ENCODE results near the gene EMX1. TPM values are rescaled to one million over a fixed set of nuclear protein-coding genes. Genes with fewer than 3 reads are reported as not detected.

Gene EMX1
- total RNA-seq, 4 donors from 2014 or later, result 1.1 to 10.0 (median 3.4) TPM; not detected in 1

DNA sequence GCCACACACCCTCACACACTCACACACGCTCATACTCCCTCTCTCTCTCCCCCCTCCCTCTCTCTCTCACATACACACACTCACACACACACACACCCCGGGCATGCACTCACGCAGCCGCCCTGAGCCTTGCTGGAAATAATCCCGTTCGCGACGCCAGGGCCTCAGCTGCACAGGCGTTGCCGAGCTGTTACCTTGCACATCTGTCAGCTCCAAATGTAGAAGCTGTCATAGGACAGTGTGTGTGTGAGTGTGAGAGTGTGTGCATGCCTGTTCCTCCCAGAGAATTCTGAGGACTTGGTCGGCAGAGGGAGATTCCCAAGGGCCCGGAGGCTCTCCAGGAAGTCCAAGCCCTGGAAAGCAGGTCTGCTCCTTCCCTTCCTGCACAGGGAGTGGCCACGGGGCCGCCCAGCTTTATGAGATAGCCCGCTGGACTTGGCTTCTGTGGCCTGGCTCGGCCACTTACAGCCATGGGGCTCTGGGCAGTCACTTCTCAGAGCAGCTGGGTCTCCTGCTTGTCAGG lies 21.5 kb upstream of the EMX1 start:
- DNase-seq, result peak in 2 of 3 donors; percentile 70 to 77

GRCh38 chr2:72896446-72896845 lies 20.9 kb upstream of the EMX1 start:
- Histone ChIP-seq H3K9me3 (no peaks in the 10 kb centered on the region), H3K27ac (no peak overlapping the region), H3K27me3 (peaks cover 0 to 3% of the 10 kb centered on the region in 2 donors), H3K4me3 (no peak overlapping the region), H3K36me3 (peaks cover 0 to 5% (median 0%) of the 10 kb centered on the region in 3 donors), H3K4me1 (peaks cover 0 to 14% (median 0%) of the 10 kb centered on the region in 4 donors)
- no peak for DNase-seq
- TF ChIP-seq CTCF (IDR thresholded peaks at IDR 0.05) (no peak), POLR2A (IDR thresholded peaks at IDR 0.05) (no peak)

More for the DNA sequence above, 21.5 kb upstream of the EMX1 start:
- no peak for TF ChIP-seq POLR2A (IDR thresholded peaks at IDR 0.05)
- TF ChIP-seq CTCF (IDR thresholded peaks at IDR 0.05), result peak in 2 of 6 experiments; percentile 20 to 35
- no peak overlapping the region for H3K27ac ChIP-seq
- peak overlapping the region in 2 of 4 donors; percentile 23 to 31 for H3K4me3 ChIP-seq
- H3K9me3 ChIP-seq, result no peaks in the 10 kb centered on the region
- peaks cover 0 to 10% (median 0%) of the 10 kb centered on the region in 3 donors for H3K36me3 ChIP-seq
- peaks cover 0 to 3% of the 10 kb centered on the region in 2 donors for H3K27me3 ChIP-seq
- H3K4me1 ChIP-seq, result peaks cover 0 to 14% (median 0%) of the 10 kb centered on the region in 4 donors

DNA sequence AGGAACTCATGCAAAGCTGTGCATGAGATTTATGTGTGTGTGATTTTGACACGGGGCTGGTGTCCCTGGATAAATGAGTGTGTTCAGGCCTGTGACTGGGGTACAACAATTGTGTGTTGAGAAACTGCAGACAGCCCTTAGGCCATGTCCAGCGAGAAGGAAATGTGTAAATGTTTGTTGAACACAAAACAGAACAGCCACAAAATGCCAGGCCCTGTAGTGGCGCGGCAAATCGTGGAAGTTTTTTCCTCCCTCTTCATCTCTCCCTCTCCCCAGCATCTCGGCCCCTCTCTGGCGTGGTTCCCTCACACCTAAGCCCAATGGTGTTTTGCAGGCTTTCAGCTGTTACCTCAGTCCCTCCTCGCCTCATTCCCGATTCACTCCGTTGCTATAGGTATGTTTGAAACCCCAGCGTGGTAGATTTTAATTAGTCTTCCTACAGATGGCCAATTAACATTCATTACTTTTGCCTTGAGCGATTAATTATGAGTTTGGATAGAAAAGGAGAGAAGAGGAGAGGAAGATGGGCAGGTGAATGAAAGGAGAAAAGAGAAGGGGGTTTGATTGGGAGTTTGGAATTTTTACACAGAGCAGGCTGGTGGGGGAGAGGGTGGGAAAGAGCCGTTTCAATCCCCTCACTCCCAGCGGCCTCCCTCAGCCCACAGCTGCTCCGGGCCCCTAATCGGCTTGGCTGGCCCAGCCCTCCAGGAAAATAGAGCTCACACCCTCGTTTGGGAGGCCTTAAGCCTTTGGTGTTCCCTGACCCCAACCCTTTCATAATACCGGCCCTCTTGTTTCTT lies 19.3 kb upstream of the EMX1 start:
- H3K9me3 ChIP-seq, result no peaks in the 10 kb centered on the region
- H3K27me3 ChIP-seq, result peaks cover 0 to 3% of the 10 kb centered on the region in 2 donors
- H3K36me3 ChIP-seq, result no peaks in the 10 kb centered on the region
- no peak for DNase-seq
- peaks cover 0 to 14% (median 0%) of the 10 kb centered on the region in 4 donors for H3K4me1 ChIP-seq
- no peak overlapping the region for H3K27ac ChIP-seq
- H3K4me3 ChIP-seq, result no peak overlapping the region
- TF ChIP-seq POLR2A (IDR thresholded peaks at IDR 0.05) (no peak), CTCF (IDR thresholded peaks at IDR 0.05) (no peak)

- no peak for DNase-seq
- Histone ChIP-seq H3K27me3 (peaks cover 0 to 3% of the 10 kb centered on the region in 2 donors), H3K4me1 (peaks cover 0 to 14% (median 0%) of the 10 kb centered on the region in 4 donors), H3K36me3 (no peaks in the 10 kb centered on the region), H3K4me3 (no peak overlapping the region), H3K9me3 (no peaks in the 10 kb centered on the region), H3K27ac (no peak overlapping the region)
- TF ChIP-seq CTCF (IDR thresholded peaks at IDR 0.05) (no peak), POLR2A (IDR thresholded peaks at IDR 0.05) (no peak)
Observed at GRCh38 chr2:72898585-72898906, 18.8 kb upstream of the EMX1 start.

DNA sequence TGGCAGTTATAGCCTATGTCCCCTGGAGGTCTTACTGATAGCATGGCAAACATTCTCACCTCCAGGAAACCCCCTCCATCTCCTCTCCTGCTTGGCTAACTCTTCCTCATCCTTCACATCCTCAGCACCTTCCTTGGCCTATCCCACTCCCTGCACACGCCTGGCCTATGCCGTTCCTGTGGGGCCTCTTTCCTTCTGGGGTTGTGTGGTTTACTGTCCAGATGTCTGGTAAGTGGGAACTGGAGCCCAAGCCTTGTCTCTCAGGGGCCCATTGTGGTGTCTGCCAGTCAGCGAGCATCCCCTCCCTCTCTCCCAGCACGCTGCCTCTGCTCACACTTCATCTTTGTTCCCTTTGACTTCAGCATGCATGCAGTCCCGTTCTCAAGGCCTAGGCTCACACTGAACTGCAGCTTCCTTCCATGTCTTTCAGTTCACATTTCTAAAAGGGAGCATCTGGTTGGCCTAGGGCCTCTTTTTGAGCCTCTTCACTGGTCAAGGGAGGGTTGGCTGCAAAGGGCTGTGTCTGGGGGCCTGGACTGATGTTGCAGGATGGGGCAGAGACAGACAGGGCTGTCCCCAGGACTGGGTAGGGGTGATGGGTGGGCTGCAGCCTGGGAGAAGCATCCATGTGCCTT lies 17.0 kb upstream of the EMX1 start:
- Histone ChIP-seq H3K27me3 (peaks cover 0 to 5% of the 10 kb centered on the region in 2 donors), H3K9me3 (no peaks in the 10 kb centered on the region), H3K36me3 (no peaks in the 10 kb centered on the region), H3K27ac (no peak overlapping the region), H3K4me3 (no peak overlapping the region), H3K4me1 (peaks cover 0 to 7% (median 0%) of the 10 kb centered on the region in 4 donors)
- DNase-seq, result no peak
- no peak for TF ChIP-seq POLR2A (IDR thresholded peaks at IDR 0.05)
- no peak for TF ChIP-seq CTCF (IDR thresholded peaks at IDR 0.05)

Data from Peyer's patch (tissue), 4 donors.